A673 (cell line): ENCODE results near the gene TTBK2. TPM values are rescaled to one million over a fixed set of nuclear protein-coding genes. Genes with fewer than 3 reads are reported as not detected.

Experiments used
- BruUV-seq: library from RNA; stranded (reverse); fragments of 400-500 nt; replicated peaks from 2 replicates; lab custom pipeline; 2021; lab: Mats Ljungman, UMichigan
- CTCF ChIA-PET: fragments of 300-600 bp; sonication (Branson Sonifier 250); formaldehyde crosslinking; loops from one replicate; lab custom pipeline; 2022; ENCODE audit warnings: antibody characterized with exemption; lab: Charles Lee
- POLR2A ChIA-PET: fragments of 300-600 bp; sonication (Branson Sonifier 250); formaldehyde crosslinking; loops from one replicate; lab custom pipeline; 2022; ENCODE audit warnings: antibody characterized with exemption; ENCODE audit not compliant: low non-redundant PET; lab: Charles Lee
- DNase-seq: peaks from one replicate; pipeline ENCODE4 v3.0.0-alpha.2; 2015; ENCODE audit warnings: low spot score
- H3K27ac ChIP-seq: fragments of 200-600 bp; sonication (generic); 2 replicates; pipeline ENCODE4 v1.5.1; 2016; ENCODE audit warnings: mixed run types, low read depth, mild to moderate bottlenecking, mixed read lengths, antibody characterized with exemption, low read length; ENCODE audit not compliant: poor library complexity, severe bottlenecking
- H3K27me3 ChIP-seq: fragments of 200-600 bp; sonication (generic); replicated peaks from 2 replicates; pipeline ENCODE4 v1.6.1; 2017; ENCODE audit warnings: mixed run types, low read depth, mild to moderate bottlenecking, mixed read lengths, antibody characterized with exemption, low read length; ENCODE audit not compliant: insufficient read depth, poor library complexity
- H3K36me3 ChIP-seq: fragments of 200-600 bp; sonication (generic); 2 replicates; pipeline ENCODE4 v1.6.1; 2016; ENCODE audit warnings: mixed run types, mild to moderate bottlenecking, mixed read lengths, antibody characterized with exemption, low read length; ENCODE audit not compliant: insufficient read depth, poor library complexity, severe bottlenecking
- H3K4me1 ChIP-seq: fragments of 200-600 bp; sonication (generic); 2 replicates; pipeline ENCODE4 v1.6.1; 2017; ENCODE audit warnings: mixed run types, mild to moderate bottlenecking, mixed read lengths, antibody characterized with exemption, low read length; ENCODE audit not compliant: insufficient read depth, poor library complexity, severe bottlenecking
- H3K4me3 ChIP-seq: fragments of 200-600 bp; sonication (generic); 2 replicates; pipeline ENCODE4 v1.5.1; 2016; ENCODE audit warnings: low read depth, mixed run types, mild to moderate bottlenecking, mixed read lengths, low read length; ENCODE audit not compliant: poor library complexity, severe bottlenecking
- H3K9me3 ChIP-seq: fragments of 200-600 bp; sonication (generic); 2 replicates; pipeline ENCODE4 v1.6.1; 2016; ENCODE audit warnings: mixed run types, low read depth, mild to moderate bottlenecking, mixed read lengths, antibody characterized with exemption, low read length; ENCODE audit not compliant: poor library complexity, severe bottlenecking
- CTCF ChIP-seq: fragments of 300-800, 200-600 bp; sonication (generic); conservative IDR thresholded peaks from 2 replicates; pipeline ENCODE4 v1.5.1; 2017; ENCODE audit warnings: low read depth, mild to moderate bottlenecking, antibody characterized with exemption, low read length, moderate library complexity, mixed read lengths
- EZH2 ChIP-seq: fragments of 200-600 bp; sonication (generic); IDR thresholded peaks from 2 replicates; pipeline ENCODE4 v1.6.1; 2017; ENCODE audit warnings: borderline replicate concordance, low read depth, mild to moderate bottlenecking, mixed read lengths, antibody characterized with exemption, low read length; ENCODE audit not compliant: poor library complexity, severe bottlenecking
- intact Hi-C: fragments of 100-400 bp; cut with micrococcal nuclease; formaldehyde crosslinking; loops from one replicate; pipeline ENCODE4 v1.10.0; 2022; ENCODE audit not compliant: unreplicated experiment
- total RNA-seq: library from RNA; stranded (reverse); gene quantifications from 2 replicates; pipeline ENCODE4 v1.2.3, GENCODE V29; 2021

The TTBK2 gene
- total RNA-seq, 1 experiment from 2014 or later: 15.8 TPM

GRCh38 chr15:42825599-42825998 lies 95.0 kb downstream of the TTBK2 start:
- Histone ChIP-seq H3K4me1 (no peaks in the 10 kb centered on the region), H3K9me3 (no peaks in the 10 kb centered on the region), H3K27me3 (no peaks in the 10 kb centered on the region), H3K4me3 (no peak overlapping the region), H3K27ac (no peak overlapping the region), H3K36me3 (no peaks in the 10 kb centered on the region)
- intact Hi-C loops: no loop called here
- no peak for TF ChIP-seq CTCF
- TF ChIP-seq EZH2: no peak
- CTCF ChIA-PET: no interaction called here
- POLR2A ChIA-PET: no interaction called here
- no TSS peak for BruUV-seq
- DNase-seq: no peak

GRCh38 chr15:42820811-42821210 lies 99.8 kb downstream of the TTBK2 start:
- POLR2A ChIA-PET: no interaction called here
- H3K4me3 ChIP-seq: no peak overlapping the region
- DNase-seq: no peak
- BruUV-seq: no TSS peak
- H3K9me3 ChIP-seq: no peaks in the 10 kb centered on the region
- no peaks in the 10 kb centered on the region for H3K27me3 ChIP-seq
- no peak for TF ChIP-seq EZH2
- no peak for TF ChIP-seq CTCF
- CTCF ChIA-PET: no interaction called here
- no peaks in the 10 kb centered on the region for H3K36me3 ChIP-seq
- H3K4me1 ChIP-seq: no peaks in the 10 kb centered on the region
- H3K27ac ChIP-seq: no peak overlapping the region
- intact Hi-C loops: no loop called here

- ChIA-PET POLR2A (no interaction called here), CTCF (no interaction called here)
- no peak overlapping the region for H3K4me3 ChIP-seq
- no peak for DNase-seq
- H3K27me3 ChIP-seq: no peaks in the 10 kb centered on the region
- H3K4me1 ChIP-seq: no peaks in the 10 kb centered on the region
- TF ChIP-seq EZH2: no peak
- TF ChIP-seq CTCF: no peak
- no peaks in the 10 kb centered on the region for H3K9me3 ChIP-seq
- intact Hi-C loops: no loop called here
- no TSS peak for BruUV-seq
- H3K36me3 ChIP-seq: no peaks in the 10 kb centered on the region
- no peak overlapping the region for H3K27ac ChIP-seq
Observed at GRCh38 chr15:42819786-42820185, 100.8 kb downstream of the TTBK2 start.
